Neuronal stem cell (in vitro differentiated cells): ENCODE measurements around the gene ALPP.

Source experiments
- DNase-seq: peaks from one replicate; pipeline ENCODE4 v3.0.0-alpha.2; 2013; ENCODE audit warnings: low spot score
- H2AFZ ChIP-seq: one replicate; pipeline ENCODE4 v1.6.1; 2013; ENCODE audit warnings: mild to moderate bottlenecking, low read length, inconsistent platforms
- H2AK5ac ChIP-seq: 2 replicates; pipeline ENCODE4 v1.6.1; 2013; ENCODE audit warnings: low read depth, mild to moderate bottlenecking, inconsistent platforms, low read length, moderate library complexity, mixed read lengths
- H2BK120ac ChIP-seq: 2 replicates; pipeline ENCODE4 v1.6.1; 2013; ENCODE audit warnings: low read depth, mild to moderate bottlenecking, inconsistent platforms, low read length, moderate library complexity, mixed read lengths
- H2BK12ac ChIP-seq: one replicate; pipeline ENCODE4 v1.6.1; 2013; ENCODE audit warnings: low read length, inconsistent platforms
- H2BK15ac ChIP-seq: 2 replicates; pipeline ENCODE4 v1.6.1; 2013; ENCODE audit warnings: mild to moderate bottlenecking, low read length, inconsistent platforms, mixed read lengths
- H2BK5ac ChIP-seq: one replicate; pipeline ENCODE4 v1.6.1; 2013; ENCODE audit warnings: inconsistent platforms, mild to moderate bottlenecking, low read length, moderate library complexity
- H3K14ac ChIP-seq: one replicate; pipeline ENCODE4 v1.6.1; 2013; ENCODE audit warnings: low read length, inconsistent platforms
- H3K18ac ChIP-seq: 2 replicates; pipeline ENCODE4 v1.6.1; 2013; ENCODE audit warnings: low read length, inconsistent platforms
- H3K23ac ChIP-seq: 2 replicates; pipeline ENCODE4 v1.6.1; 2013; ENCODE audit warnings: low read depth, mild to moderate bottlenecking, mixed read lengths, low read length, inconsistent platforms; ENCODE audit not compliant: poor library complexity
- H3K27ac ChIP-seq: replicated peaks from 3 replicates; pipeline ENCODE4 v1.5.1; 2013; ENCODE audit warnings: low read length, inconsistent platforms
- H3K27me3 ChIP-seq, 3 experiments: 2 replicates each; pipeline ENCODE4 v1.6.1; 2013; ENCODE audit warnings: low read length in 3 of 3, mild to moderate bottlenecking in 2 of 3, inconsistent platforms in 1 of 3, low read depth in 1 of 3, mixed read lengths in 1 of 3, moderate library complexity in 1 of 3; ENCODE audit not compliant: control insufficient read depth in 3 of 3, insufficient read depth in 3 of 3
- H3K36me3 ChIP-seq, 2 donors: replicated peaks in 1 of 2; 2 replicates each; pipeline ENCODE4 v1.6.1; 2013; ENCODE audit warnings: low read length in 2 of 2; ENCODE audit not compliant: control insufficient read depth in 2 of 2, insufficient read depth in 2 of 2
- H3K4ac ChIP-seq: 2 replicates; pipeline ENCODE4 v1.6.1; 2013; ENCODE audit warnings: inconsistent platforms, mild to moderate bottlenecking, low read length, moderate library complexity
- H3K4me1 ChIP-seq, 2 donors: 1 replicate in 1 of 2; 2 replicates in 1 of 2; pipeline ENCODE4 v1.6.1; 2013; ENCODE audit warnings: low read length in 2 of 2, low read depth in 1 of 2; ENCODE audit not compliant: control insufficient read depth in 2 of 2, insufficient read depth in 1 of 2
- H3K4me2 ChIP-seq: one replicate; pipeline ENCODE4 v1.6.1; 2013; ENCODE audit warnings: mild to moderate bottlenecking, low read length, inconsistent platforms; ENCODE audit not compliant: insufficient read depth, poor library complexity, severe bottlenecking
- H3K4me3 ChIP-seq, 2 donors: 2 replicates each; pipeline ENCODE4 v1.5.1; 2013; ENCODE audit warnings: low read length in 2 of 2, mild to moderate bottlenecking in 2 of 2, inconsistent platforms in 1 of 2, moderate library complexity in 1 of 2
- H3K79me1 ChIP-seq: one replicate; pipeline ENCODE4 v1.6.1; 2013; ENCODE audit warnings: low read depth, mild to moderate bottlenecking, inconsistent platforms, low read length, moderate library complexity
- H3K9ac ChIP-seq: one replicate; pipeline ENCODE4 v1.6.1; 2013; ENCODE audit warnings: mild to moderate bottlenecking, low read depth, low read length, inconsistent platforms; ENCODE audit not compliant: poor library complexity
- H3K9me3 ChIP-seq, 2 donors: replicated peaks in 1 of 2; 2 replicates each; pipeline versions ENCODE3 to v1.6.1; 2013; ENCODE audit warnings: low read length in 2 of 2, mild to moderate bottlenecking in 2 of 2, inconsistent platforms in 1 of 2, low read depth in 1 of 2, mixed read lengths in 1 of 2, moderate library complexity in 1 of 2; ENCODE audit not compliant: control insufficient read depth in 2 of 2, insufficient read depth in 1 of 2
- H4K8ac ChIP-seq: one replicate; pipeline ENCODE4 v1.6.1; 2013; ENCODE audit warnings: low read depth, mild to moderate bottlenecking, inconsistent platforms, low read length, moderate library complexity
- H4K91ac ChIP-seq: one replicate; pipeline ENCODE4 v1.6.1; 2013; ENCODE audit warnings: low read length, low read depth, mild to moderate bottlenecking, inconsistent platforms; ENCODE audit not compliant: poor library complexity
- WGBS, 2 donors: extraction: QIAGEN DNeasy Blood & Tissue Kit; methylation state at CpG; one replicate each; pipeline ENCODE4 v1.1.7; 2013; ENCODE audit warnings: missing lambda C conversion rate in 2 of 2, mixed read lengths in 1 of 2; ENCODE audit not compliant: insufficient read length in 2 of 2, insufficient replicate concordance in 1 of 2; ENCODE audit errors: extremely low coverage in 2 of 2; 5-methylcytosine and 5-hydroxymethylcytosine counted together

The ALPP gene

DNA sequence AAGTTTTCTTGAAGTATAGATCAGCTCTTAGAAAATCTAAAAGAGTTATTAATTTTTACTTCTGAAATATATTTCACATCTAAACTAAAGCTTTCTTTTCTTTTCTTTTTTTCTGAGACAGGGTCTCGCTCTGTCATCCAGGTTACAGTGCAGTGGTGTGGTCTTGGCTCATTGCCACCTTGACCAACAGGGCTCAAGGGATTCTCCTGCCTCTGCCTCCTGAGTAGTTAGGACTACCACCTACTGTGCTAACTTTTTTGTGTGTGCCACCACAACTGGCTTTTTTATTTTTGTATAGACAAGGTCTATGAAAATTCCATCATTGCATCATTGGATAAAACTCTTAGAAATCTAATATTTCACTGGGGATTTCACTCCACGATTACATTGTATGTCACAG is 18.1 kb downstream of the ALPP start:
- Histone ChIP-seq H3K4me1 (no peaks in the 10 kb centered on the region), H2BK120ac (no peak overlapping the region), H3K27ac (no peak overlapping the region), H3K79me1 (no peaks in the 10 kb centered on the region), H2AK5ac (no peak overlapping the region), H3K4me2 (no peak overlapping the region), H2BK12ac (no peak overlapping the region), H3K9me3 (no peaks in the 10 kb centered on the region), H3K4ac (no peak overlapping the region), H3K4me3 (no peak overlapping the region), H3K36me3 (no peaks in the 10 kb centered on the region), H4K91ac (no peak overlapping the region), H3K9ac (no peak overlapping the region), H3K14ac (no peak overlapping the region), H3K27me3 (peaks cover 0 to 8% (median 0%) of the 10 kb centered on the region in 3 experiments), H2AFZ (no peak overlapping the region), H4K8ac (no peak overlapping the region), H3K18ac (no peak overlapping the region), H2BK5ac (no peak overlapping the region), H2BK15ac (no peak overlapping the region), H3K23ac (no peak overlapping the region)
- no CpG with 5 or more reads among the region's 2 CpGs for WGBS, 2 donors
- DNase-seq, result no peak

DNA sequence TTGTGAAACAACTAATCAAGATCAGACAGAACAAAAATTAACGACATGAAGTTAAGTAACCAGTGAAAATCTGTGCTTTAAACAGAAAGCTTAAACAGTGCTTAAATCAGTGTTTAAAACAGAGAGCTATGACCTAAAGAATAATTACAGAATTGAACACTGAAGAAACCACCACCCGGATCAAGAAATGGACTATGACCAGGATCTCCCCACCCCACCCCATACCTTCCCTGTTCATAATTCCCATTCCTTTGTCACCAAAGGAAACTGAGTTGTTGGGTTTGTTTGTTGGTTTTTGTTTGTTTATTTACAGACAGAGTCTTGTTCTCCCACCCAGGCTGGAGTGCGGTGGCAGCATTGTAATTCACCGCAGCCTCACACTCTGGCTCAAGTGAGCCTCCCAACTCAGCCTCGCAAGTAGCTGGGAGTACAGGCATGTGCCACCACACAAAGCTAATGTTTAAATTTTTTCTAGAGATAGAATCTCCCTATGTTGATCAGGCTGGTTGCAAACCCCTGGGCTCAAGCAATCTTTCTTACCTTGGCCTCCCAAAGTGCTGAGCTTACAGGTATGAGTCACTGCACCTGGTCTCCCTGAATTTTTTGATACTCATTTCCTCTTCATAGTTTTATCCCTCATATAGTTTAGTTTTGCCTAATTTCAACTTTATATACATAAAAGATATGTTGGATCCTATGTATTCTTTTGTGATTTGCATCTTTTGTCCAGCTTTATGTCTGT is 19.9 kb downstream of the ALPP start:
- no peaks in the 10 kb centered on the region for H3K9me3 ChIP-seq

DNA sequence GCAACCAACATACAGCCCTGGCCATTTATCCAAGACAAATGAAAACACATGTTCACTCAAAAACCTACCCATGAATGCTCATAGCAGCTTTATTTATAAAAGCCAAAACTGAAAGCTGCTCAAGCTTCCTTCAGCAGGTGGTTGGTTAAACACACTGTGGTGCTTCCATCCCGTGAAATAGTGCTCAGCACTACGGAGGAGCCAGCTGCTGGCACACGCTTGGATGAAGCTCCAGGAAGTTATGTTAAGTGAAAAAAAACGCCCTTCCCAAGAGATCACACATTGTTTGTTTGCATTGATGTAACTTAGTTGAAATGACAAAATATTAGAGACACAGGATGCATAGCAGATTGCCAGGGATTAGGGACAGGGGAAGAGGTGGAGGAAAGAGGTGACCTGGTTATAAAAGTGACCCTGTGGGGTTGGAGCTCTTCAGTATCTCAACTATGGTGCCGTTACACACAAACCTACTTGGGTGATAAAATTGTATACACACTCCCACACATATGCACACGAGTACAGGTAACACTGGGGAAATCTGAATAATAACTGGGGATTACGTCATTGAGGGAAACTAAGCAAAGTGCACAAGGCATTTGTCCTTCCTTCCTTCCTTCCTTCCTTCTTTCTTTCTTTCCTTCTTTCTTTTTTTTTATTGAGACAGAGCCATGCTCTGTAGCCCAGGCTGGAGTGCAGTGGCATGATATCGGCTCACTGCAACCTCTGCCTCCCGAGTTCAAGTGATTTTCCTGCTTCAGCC is 21.9 kb downstream of the ALPP start:
- Histone ChIP-seq H3K23ac (no peak overlapping the region), H2AFZ (no peak overlapping the region), H3K27ac (no peak overlapping the region), H2BK5ac (no peak overlapping the region), H3K4me3 (no peak overlapping the region), H3K4ac (no peak overlapping the region), H3K9ac (no peak overlapping the region), H3K18ac (no peak overlapping the region), H4K91ac (no peak overlapping the region), H3K36me3 (no peaks in the 10 kb centered on the region), H3K14ac (no peak overlapping the region), H2BK15ac (no peak overlapping the region), H2BK12ac (no peak overlapping the region), H4K8ac (no peak overlapping the region), H2BK120ac (no peak overlapping the region), H2AK5ac (no peak overlapping the region), H3K4me2 (no peak overlapping the region), H3K79me1 (no peaks in the 10 kb centered on the region), H3K4me1 (no peaks in the 10 kb centered on the region), H3K9me3 (no peaks in the 10 kb centered on the region), H3K27me3 (peaks cover 0 to 5% (median 0%) of the 10 kb centered on the region in 3 experiments)
- DNase-seq, result no peak
- WGBS, 2 donors, result no CpG with 5 or more reads among the region's 9 CpGs

More for the DNA sequence above, 19.9 kb downstream of the ALPP start:
- Histone ChIP-seq H3K27ac (no peak overlapping the region), H3K36me3 (no peaks in the 10 kb centered on the region), H3K27me3 (peaks cover 0 to 3% (median 0%) of the 10 kb centered on the region in 3 experiments), H4K8ac (no peak overlapping the region), H2BK5ac (no peak overlapping the region), H3K23ac (no peak overlapping the region), H3K4me3 (no peak overlapping the region), H3K4me1 (no peaks in the 10 kb centered on the region), H3K14ac (no peak overlapping the region), H4K91ac (no peak overlapping the region), H3K18ac (no peak overlapping the region), H3K9ac (no peak overlapping the region), H3K4me2 (no peak overlapping the region), H3K4ac (no peak overlapping the region), H2BK12ac (no peak overlapping the region), H2BK15ac (no peak overlapping the region), H2BK120ac (no peak overlapping the region), H3K79me1 (no peaks in the 10 kb centered on the region), H2AFZ (no peak overlapping the region), H2AK5ac (no peak overlapping the region)
- DNase-seq, result no peak
- WGBS, 2 donors, result no CpG with 5 or more reads among the region's 5 CpGs

DNA sequence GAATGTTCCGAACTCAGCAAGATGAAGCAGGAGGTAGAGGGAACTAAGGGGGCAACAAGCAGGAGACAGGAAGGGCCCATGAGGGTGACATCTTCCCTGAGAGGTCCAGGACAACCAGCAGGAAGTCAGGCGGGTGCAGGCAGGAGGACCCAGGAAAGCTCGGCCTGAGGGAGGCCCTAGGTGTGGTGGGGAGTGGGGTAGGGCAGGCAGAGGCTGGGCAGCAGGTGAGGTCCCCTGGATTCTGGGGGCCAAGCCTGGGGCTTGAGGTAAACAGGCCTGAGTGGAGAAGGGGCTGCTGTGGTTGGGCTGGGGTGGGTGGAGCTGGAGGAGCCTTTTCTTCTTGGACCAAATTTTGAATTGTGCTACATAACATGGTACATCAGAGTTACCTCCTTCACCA is 24.0 kb downstream of the ALPP start:
- no peak overlapping the region for H3K4me3 ChIP-seq
- no peak overlapping the region for H2BK12ac ChIP-seq
- no peaks in the 10 kb centered on the region for H3K4me1 ChIP-seq
- no peaks in the 10 kb centered on the region for H3K79me1 ChIP-seq
- H3K27ac ChIP-seq, result no peak overlapping the region
- no peak overlapping the region for H2AK5ac ChIP-seq
- no CpG with 5 or more reads among the region's 3 CpGs for WGBS, 2 donors
- H2BK120ac ChIP-seq, result no peak overlapping the region
- H2BK5ac ChIP-seq, result no peak overlapping the region
- no peak for DNase-seq
- no peak overlapping the region for H3K23ac ChIP-seq
- no peaks in the 10 kb centered on the region for H3K36me3 ChIP-seq
- no peak overlapping the region for H3K4ac ChIP-seq
- H2AFZ ChIP-seq, result no peak overlapping the region
- no peak overlapping the region for H3K14ac ChIP-seq
- no peak overlapping the region for H4K8ac ChIP-seq
- no peak overlapping the region for H3K9ac ChIP-seq
- no peak overlapping the region for H4K91ac ChIP-seq
- no peak overlapping the region for H2BK15ac ChIP-seq
- H3K18ac ChIP-seq, result no peak overlapping the region
- H3K9me3 ChIP-seq, result no peaks in the 10 kb centered on the region
- H3K27me3 ChIP-seq, result peaks cover 0 to 7% (median 0%) of the 10 kb centered on the region in 3 experiments
- H3K4me2 ChIP-seq, result no peak overlapping the region
